NCI-H2227 treated with DMSO at 0.1 percent for 48 hours (cell line): ENCODE results near the gene HS3ST4.

Source experiments
- DNase-seq: peaks from one replicate; lab custom pipeline; 2025; lab: John Stamatoyannopoulos, UW

Gene HS3ST4

GRCh38 chr16:25823891-25824290, 132.1 kb downstream of the HS3ST4 start:
- no peak for DNase-seq

GRCh38 chr16:25827709-25828108, 135.9 kb downstream of the HS3ST4 start:
- DNase-seq, result no peak

GRCh38 chr16:25828510-25828909, 136.8 kb downstream of the HS3ST4 start:
- DNase-seq, result no peak

GRCh38 chr16:25832291-25832690, 140.5 kb downstream of the HS3ST4 start:
- DNase-seq, result no peak

GRCh38 chr16:25834101-25834500, 142.3 kb downstream of the HS3ST4 start:
- DNase-seq, result no peak

GRCh38 chr16:25835126-25835525, 143.4 kb downstream of the HS3ST4 start:
- no peak for DNase-seq

GRCh38 chr16:25838724-25839186, 147.0 kb downstream of the HS3ST4 start:
- DNase-seq, result peak; percentile 70

GRCh38 chr16:25841761-25842160, 150.0 kb downstream of the HS3ST4 start:
- DNase-seq, result no peak

- DNase-seq, result no peak
Observed at GRCh38 chr16:25845901-25846300, 154.1 kb downstream of the HS3ST4 start.

- no peak for DNase-seq
Observed at GRCh38 chr16:25854141-25854540, 162.4 kb downstream of the HS3ST4 start.

- no peak for DNase-seq
Observed at GRCh38 chr16:25855063-25855462, 163.3 kb downstream of the HS3ST4 start.

- DNase-seq, result no peak
Observed at GRCh38 chr16:25855818-25856217, 164.1 kb downstream of the HS3ST4 start.

GRCh38 chr16:25859645-25860044, 167.9 kb downstream of the HS3ST4 start:
- DNase-seq, result no peak

GRCh38 chr16:25867041-25867440, 175.3 kb downstream of the HS3ST4 start:
- no peak for DNase-seq

GRCh38 chr16:25868106-25868505, 176.3 kb downstream of the HS3ST4 start:
- DNase-seq, result no peak

- no peak for DNase-seq
Observed at GRCh38 chr16:25868706-25869370, 177.1 kb downstream of the HS3ST4 start.

- no peak for DNase-seq
Observed at GRCh38 chr16:25872369-25873070, 180.8 kb downstream of the HS3ST4 start.

- DNase-seq, result no peak
Observed at GRCh38 chr16:25874196-25874595, 182.4 kb downstream of the HS3ST4 start.

GRCh38 chr16:25875956-25876598, 184.3 kb downstream of the HS3ST4 start:
- DNase-seq, result no peak

GRCh38 chr16:25877103-25877502, 185.3 kb downstream of the HS3ST4 start:
- no peak for DNase-seq

GRCh38 chr16:25886598-25886997, 194.8 kb downstream of the HS3ST4 start:
- no peak for DNase-seq

GRCh38 chr16:25888868-25889267, 197.1 kb downstream of the HS3ST4 start:
- no peak for DNase-seq

GRCh38 chr16:25893332-25893731, 201.6 kb downstream of the HS3ST4 start:
- DNase-seq, result no peak
